ENCODE results near the gene ZNRD2.

DNA sequence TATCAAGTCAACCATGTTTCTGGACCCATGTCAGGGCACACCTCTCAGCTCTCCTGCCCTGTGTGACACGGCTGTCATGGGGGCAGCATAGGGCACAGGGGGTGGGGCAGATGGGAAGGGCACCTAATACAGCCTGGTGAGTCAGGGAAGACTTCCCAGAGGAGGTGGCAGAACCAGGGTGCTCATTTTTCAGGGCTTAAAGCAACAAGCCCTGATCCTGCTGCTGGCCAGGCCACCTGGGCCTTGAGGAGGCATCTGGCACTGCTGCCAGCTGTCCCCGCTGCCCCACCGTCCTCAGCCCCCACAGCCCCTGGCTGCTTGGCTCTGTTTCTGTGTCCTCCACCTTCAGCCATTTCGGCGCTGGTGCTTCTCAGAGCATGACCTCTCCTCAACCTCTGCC, 39.4 kb downstream of the ZNRD2 start:
- TF ChIP-seq, protein P1, sequence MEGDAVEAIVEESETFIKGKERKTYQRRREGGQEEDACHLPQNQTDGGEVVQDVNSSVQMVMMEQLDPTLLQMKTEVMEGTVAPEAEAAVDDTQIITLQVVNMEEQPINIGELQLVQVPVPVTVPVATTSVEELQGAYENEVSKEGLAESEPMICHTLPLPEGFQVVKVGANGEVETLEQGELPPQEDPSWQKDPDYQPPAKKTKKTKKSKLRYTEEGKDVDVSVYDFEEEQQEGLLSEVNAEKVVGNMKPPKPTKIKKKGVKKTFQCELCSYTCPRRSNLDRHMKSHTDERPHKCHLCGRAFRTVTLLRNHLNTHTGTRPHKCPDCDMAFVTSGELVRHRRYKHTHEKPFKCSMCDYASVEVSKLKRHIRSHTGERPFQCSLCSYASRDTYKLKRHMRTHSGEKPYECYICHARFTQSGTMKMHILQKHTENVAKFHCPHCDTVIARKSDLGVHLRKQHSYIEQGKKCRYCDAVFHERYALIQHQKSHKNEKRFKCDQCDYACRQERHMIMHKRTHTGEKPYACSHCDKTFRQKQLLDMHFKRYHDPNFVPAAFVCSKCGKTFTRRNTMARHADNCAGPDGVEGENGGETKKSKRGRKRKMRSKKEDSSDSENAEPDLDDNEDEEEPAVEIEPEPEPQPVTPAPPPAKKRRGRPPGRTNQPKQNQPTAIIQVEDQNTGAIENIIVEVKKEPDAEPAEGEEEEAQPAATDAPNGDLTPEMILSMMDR (IDR thresholded peaks at IDR 0.05; ENCODE audit: low read length), result no peak
- no peak for TF ChIP-seq EZH2 (optimal IDR thresholded peaks at IDR 0.05; ENCODE audit: low read depth, low read length)
